GM18870 (cell line): ENCODE results near the gene COX6B2.

Experiments
- ATAC-seq: cut with Tn5 transposase; IDR thresholded peaks from one replicate; pipeline ENCODE4 v1.9.1; 2021; ENCODE audit warnings: moderate library complexity; ENCODE audit not compliant: unreplicated experiment

COX6B2 gene

DNA sequence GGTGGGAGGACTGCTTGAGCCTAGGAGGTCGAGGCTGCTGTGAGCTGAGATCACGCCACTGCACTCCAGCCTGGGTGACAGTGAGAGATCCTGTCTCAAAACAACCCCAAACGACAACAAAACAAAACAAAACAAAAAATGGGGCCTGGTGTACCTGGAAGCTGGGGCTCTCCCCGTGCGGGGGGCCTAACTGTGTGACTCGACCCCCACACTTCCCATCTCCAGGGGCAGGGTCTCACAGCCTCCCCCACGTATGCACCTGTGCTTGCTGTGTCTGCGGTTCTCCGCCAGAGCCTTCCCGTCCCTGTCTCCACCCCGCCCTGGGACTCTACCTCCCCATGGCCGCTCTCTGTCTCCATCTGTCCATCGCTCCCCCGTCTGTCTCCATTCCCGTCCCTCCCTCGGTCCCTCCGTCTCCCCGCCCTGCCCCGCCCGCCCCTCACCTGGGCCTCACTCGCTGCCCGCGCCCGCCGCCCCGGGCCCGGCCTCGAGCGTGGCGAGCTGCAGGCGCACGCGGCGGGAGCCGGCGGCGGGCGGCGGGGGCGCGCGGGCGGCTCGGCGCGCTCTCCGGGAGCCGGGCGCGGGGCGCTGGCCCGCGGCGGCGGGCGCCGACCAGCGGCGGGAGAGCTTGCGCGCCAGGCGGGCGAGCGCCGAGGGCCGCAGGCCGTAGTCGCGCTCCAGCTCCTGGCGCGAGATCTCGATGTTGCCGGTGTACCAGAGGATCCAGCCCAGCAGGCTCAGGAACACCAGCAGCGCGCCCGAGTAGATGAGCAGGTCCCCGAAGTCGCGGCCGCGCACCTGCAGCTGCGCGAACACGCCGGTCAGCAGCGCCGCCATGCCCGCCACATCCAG lies 29.0 kb upstream of the COX6B2 start:
- ATAC-seq: no peak

DNA sequence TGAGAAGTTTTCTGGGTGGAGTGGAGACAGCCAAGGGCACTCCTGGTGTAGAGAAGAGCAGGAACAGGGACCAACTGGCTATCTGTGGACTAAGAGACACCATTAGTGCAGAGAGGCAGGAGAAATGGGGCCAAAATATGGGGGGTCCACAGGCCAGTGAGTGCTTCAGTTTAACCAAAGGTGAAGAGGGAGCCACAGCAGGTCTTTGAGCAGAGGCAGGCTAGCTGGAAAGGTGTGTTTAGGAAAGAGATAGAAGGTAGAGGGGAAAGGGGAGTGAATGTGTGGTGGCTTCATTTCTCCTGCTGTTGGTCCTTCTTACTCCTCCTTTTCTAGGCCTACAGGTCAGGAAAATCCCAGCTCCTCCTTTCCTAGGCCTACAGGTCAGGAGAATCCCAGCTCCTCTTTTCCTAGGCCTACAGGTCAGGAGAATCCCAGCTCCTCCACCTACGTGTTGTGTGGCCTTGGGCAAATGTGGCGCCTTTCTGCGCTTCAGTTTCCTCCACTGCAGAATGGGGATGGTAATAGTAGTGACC lies 28.1 kb upstream of the COX6B2 start:
- ATAC-seq: no peak

DNA sequence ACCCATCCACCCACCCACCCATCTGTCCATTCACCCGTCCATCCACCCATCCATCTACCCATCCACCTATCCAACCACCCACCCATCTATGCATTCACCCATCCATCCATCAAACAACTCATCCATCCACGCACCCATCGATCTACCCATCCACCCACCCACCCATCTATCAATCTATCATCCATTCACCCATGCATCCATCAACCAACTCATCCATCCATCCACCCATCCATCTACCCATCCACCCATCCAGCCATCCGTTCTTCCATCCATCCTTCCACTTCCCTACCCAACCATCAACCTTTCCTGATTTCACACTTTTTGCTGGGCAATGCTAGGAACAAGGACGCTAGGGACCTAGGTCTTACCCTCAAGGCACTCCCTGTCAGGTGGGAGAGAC lies 27.5 kb upstream of the COX6B2 start:
- no peak for ATAC-seq

DNA sequence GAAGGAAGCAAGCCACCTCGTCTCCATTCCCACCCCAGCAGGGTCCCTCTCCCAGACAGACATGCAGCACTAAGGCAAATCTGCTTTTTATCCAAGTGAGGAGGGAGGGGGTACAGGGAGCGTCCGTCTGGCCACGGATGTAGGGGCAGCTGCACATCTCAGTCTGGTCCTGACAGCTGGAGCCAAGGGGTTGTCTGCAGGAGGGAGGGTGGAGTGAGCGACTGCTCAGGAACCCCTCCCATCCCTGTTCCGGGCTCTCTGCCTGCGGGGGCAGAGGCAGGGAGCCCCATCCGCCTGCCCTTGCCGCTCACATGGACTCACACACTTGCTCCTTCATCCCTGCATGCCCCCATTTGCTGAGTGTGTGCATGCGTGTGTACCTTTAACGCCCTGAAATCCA lies 24.7 kb upstream of the COX6B2 start:
- ATAC-seq: no peak

DNA sequence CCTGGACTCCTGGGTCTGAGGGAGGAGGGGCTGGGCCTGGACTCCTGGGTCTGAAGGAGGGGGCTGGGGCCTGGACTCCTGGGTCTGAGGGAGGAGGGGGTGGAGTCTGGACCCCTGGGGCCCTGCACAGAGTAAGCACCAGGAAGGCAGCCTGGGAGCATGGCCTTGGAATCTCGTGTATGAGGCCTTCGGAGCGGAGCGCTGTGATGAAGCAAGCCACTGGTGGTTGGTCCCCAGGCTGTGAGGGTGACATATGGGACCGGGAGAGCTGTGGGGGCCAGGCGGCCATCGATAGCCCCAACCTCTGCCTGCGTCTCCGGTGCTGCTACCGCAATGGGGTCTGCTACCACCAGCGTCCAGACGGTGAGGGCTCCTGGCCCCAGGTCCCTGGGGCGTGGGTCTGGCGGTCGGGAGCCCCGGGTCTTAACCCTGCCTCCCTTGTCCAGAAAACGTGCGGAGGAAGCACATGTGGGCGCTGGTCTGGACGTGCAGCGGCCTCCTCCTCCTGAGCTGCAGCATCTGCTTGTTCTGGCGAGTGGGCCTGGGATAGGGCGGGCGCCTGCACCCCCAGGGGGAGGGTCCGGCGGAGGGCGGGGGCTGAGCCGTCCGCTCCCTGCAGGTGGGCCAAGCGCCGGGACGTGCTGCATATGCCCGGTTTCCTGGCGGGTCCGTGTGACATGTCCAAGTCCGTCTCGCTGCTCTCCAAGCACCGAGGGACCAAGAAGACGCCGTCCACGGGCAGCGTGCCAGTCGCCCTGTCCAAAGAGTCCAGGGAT lies 23.0 kb upstream of the COX6B2 start:
- ATAC-seq: no peak

DNA sequence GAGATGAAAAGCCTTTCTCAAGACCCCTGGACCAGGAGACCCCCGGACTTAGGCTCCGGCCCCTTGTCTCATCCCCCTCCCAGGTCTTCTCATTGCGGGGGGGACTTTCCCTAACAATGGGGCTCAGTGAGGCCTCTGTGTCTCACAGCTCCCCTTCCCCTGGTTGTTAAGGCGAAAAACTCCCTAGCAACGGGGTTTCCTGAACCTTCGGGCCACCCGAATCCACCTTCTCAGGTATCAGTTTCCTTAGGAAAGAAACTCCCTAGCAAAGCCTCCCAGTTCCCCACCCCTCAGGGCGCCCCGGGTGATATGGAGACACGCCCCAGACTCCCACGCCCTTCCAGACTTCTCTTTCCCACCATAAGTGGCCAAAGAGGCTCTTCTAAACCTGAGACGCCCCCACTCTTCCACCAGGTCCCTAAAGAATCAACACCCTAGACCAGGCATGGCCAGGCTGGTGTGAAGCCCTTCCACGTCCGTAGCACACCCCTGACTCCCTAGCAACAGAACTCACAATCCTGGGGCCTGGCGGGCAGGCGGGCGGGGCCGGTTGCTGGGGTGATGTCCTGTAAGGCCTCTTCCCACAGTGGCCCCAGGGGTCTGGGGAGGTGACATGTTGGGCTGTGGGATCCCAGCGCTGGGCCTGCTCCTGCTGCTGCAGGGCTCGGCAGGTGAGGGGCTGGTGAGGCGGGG lies 21.9 kb upstream of the COX6B2 start, which contains the start of gene TMEM190:
Gene TMEM190, plus strand, starts transcription at position 586 of the 693 bp plus-strand sequence. Its CDS starts 28 bp downstream, at position 614.
- no peak for ATAC-seq

DNA sequence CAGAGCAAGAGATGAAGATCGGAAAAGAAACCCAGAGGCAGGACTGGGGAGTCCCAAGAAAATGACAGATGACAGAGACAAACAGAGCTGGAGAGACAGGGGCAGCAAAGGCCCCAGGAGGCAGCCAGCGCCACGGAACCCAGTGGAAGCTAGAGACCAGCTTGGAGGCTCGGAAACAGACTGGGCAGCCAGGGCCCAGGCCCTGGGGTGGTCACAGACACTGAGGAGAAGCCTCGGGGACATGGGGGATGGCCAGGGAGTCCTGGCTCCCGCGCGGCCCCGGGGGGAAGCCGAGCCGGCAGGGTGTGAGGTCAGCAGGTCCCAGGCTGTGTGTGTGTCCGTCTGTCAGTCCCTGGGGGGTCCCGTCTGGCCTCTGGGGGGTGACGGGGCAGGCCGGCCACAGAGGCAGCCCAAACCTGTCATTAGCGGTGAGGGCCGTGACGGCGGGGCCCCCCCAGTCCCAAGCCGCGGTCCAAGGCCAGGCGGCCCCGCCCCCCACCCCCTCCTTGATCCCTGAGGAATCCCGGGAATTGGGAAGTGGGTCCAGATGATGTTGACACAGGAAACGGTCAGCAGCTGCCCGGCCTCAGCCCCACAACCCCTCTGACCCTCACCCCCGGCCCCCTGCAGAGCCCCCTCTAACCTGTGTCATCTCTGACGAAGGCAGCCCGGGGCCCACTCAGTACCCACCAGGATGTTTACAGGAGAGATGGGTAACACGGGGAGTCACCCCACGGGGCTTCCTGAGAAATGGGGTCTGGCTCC lies 19.7 kb upstream of the COX6B2 start:
- no peak for ATAC-seq

DNA sequence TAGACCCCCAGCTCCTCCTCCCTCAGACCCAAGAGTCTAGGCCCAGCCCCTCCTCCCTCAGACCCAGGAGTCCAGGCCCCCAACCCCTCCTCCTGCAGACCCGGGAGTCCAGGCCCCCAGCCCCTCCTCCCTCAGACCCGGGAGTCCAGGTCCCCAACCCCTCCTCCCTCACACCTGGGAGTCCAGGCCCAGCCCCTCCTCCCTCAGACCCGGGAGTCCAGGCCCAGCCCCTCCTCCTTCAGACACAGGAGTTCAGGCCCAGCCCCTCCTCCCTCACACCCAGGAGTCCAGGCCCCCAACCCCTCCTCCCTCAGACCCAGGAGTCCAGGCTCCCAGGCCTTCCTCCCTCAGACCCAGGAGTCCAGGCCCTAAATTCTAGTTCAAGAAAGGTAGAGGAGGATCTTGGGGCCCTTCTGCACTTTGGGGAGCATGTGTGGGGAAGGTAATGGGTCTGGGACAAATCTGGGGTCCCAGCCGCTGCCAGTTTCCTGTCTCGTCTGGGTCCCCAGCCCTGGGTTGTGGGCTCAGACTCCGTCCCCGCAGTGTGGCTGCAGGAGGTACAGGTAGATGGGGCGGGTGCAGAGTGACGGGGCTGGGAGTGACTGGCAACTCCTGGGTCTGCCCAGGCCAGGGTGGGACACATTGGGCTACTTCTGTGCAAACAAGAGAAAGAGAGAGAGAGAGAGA lies 18.9 kb upstream of the COX6B2 start:
- no peak for ATAC-seq

DNA sequence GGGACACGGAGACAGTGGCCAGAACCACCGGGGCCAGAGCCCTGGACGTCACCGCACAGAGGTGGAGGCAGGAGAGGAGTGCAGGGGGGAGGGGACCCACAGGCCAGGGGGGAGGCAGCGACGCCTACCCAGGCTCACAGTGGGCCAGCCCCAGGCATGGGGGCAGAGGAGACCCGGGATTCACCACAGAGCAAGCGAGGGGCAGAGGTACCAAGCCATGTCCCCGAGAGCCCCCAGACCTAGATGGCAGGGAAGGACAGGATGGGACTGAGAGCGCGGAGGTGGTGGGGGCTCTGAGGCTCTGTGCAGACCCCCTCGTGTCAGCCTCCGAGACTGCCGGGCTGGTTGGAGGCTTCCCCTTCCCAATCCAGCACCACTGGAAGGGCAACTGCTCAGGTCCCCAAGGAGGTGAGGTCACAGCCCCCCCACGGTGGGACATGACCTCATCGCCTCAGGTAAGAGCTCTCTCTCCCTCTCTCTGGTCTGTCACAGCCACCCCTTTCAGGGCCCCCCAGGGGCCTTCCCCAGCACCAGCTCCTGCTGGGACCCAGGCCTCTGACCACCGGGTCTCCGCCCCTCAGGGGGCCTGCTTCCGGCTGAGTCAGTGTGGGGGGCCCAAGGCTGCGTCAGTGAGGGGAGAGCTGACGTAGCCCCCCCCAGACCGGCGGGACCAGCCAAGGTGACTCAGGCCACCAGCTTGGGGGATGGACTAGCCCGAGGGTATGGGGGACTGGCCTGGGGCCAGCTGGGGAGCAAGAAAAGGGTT lies 18.0 kb upstream of the COX6B2 start:
- no peak for ATAC-seq

DNA sequence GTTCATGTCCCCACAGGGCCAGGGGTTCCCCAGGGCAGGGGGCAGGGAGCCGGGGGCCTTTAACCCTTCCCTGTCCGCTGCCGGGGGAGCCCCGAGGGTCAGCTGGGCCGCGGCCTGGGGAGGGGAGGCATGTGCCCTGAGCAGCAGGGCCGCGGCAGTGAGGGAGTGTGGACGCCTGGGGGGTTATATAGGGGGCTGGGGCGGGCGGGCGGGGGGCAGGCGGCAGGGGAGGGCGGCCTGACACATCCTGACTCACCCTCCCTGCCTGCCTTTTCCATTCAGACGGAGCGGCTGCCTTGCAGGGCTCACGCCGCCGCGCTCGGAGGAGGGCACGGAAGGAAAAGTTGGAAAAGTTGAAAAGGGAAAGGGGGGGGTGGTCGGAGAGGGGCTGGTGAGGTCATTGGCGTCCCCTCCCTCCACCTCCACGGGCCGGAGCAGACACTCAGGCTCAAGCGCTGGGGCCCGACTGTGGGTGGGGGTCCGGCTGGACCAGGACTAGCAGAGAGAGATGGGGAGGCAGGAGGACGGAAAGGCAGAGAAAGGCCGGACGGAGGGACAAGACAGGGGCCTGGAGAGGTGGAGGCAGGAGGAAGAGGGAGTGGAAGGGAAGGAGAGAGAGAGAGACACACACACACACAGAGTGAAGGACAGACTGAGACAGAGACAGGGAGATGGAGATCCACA lies 15.9 kb upstream of the COX6B2 start, which contains the start of gene IL11:
Gene IL11, minus strand, starts transcription at position 159 of the 684 bp plus-strand sequence. Its CDS starts 153 bp downstream, at position 6.
- ATAC-seq: no peak

DNA sequence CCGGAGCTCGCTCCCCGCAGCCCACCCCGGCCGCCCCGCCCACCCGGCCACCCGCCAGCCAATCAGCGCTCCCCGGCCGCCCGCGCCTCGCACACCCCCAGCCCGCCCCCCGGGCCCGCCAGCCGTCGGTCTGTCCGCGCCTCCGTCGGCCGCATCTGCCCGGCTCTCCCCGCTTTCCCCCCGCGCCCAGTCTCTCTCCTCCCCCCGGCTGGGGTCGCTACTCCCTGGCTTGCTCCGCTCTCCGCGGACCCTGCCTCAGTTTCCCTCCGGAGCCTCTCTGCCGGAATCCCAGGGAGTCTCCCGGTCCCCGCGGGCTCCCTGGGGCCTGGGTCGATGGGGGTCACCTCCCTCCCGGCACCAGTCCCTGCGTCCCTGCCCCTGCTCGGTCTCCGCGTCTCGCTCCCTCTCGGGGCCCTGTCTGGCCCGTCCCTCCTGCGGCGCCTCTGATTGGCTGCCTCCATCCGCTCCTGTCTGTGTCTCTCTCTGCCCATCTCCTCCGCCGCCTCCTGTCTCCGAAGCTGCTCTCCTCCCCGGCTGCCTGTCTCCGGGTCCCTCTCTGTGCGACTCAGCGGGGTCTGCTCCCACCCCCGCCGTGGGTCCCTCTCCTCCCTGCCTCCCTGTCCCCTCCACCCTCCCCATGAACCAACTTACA lies 15.3 kb upstream of the COX6B2 start:
- no peak for ATAC-seq

DNA sequence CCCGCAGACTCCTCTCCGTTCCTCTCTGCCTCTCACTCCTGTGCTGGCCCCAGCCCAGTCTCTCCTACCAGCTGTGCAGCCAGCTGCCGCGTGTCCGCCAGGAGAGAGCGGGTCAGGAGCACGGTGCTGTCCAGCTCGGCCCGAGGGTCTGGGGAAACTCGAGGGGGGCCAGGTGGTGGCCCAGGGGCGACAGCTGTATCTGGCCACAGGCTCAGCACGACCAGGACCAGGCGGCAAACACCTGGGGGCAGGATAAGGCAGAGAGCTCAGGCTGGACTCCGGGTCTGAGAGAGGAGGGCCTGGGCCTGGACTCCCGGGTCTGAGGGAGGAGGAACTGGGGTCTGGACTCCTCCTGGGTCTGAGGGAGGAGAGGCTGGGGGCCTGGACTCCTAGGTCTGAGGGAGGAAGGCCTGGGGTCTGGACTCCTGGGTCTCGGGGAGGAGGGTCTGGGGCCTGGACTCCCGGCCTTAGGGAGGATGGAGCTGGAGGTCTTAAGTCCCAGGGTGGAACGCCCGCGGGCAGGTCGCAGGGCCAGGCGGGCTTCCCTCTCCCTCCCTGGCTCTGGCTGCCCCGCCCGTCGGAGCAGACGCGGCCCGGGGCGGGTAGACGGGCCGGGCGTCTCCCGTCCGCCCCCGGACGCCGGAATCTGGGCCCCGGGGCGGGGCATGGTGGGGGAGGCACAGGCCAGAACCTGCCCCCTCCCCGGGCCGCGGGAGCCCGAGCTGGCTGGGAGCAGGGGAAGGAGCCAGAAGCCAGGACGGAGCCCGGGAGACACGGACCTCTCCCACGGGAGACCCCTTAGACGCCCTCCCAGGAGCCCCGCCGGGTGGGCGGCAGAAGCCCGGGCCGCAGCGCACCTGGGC lies 14.4 kb upstream of the COX6B2 start:
- ATAC-seq: no peak

DNA sequence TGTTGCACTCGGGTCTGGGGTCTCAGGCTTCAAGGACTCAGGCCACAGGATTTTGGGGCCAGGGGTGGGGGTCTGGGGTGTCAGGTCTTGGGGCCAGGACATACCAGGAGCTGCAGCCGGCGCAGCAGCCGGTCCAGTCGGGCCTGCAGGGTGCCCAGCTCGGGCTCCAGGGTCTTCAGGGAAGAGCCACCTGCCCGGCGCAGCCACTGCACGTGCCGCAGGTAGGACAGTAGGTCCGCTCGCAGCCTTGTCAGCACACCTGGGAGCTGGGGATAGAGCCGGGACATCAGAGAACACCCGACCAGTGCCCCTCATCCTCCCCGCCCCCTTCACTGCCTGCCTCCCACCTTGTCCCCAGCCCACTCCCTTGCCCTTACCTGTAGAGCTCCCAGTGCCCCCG lies 13.6 kb upstream of the COX6B2 start:
- no peak for ATAC-seq

DNA sequence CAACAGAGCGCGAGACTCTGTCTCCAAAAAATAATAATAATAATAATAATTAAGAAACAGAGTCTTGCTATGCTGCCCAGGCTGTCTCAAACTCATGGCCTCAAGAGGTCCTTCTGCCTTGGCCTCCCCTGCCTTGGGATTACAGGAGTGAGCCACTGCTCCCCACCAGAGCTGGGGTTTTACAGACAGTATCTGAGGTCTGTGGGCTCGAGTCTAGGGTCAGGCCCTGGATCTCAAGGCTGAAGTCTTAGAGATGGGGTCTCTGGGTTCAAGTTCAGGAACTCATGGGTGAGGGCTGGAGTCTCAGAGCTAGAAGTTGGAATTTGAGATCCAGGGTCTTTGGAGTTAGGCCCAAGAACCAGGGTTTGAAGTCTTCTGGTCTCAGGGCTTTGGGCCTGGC lies 12.3 kb upstream of the COX6B2 start:
- no peak for ATAC-seq

DNA sequence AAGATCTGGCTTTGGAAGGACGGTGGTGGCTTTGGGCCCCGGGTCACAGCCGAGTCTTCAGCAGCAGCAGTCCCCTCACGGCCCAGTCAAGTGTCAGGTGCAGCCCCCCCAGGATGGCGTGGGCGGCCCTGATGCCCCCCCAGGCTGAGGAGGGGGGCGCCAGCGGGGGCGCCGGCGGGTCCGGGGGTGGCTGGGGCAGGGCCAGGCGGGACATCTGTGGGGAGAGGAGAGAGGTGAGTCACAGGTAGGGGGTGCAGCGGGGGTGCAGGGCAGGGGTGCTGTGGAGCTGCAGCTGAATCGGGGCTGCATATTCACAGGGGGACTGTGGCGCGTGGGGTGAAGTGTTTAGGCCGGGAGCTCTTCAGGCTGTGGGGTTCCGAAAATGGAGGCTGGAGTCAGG lies 11.4 kb upstream of the COX6B2 start:
- ATAC-seq: no peak

DNA sequence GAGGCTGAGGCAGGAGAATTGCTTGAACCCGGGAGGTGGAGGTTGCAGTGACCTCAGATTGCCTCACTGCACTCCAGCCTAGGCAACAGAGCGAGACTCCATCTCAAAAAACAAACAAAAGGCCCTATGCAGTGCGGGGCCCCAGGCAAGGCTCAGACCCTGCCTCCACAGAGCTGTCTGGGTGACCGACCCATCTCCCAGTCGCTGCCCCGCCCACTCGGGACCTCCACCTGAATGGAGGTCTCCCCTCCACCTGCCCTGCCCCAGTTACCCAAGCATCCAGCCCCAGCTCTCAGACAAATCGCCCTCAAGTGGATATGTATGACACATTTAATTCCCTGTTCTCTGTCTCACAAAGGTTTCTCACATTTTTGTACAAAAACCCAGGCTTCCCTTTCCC lies 10.7 kb upstream of the COX6B2 start:
- ATAC-seq: no peak
